K562 (cell line): Measurements from ENCODE around the gene ZNF490. TPM values are rescaled to one million over a fixed set of nuclear protein-coding genes. Genes with fewer than 3 reads are reported as not detected.

Experiments used
- CSDE1 ChIP-seq, 2 experiments: fragments of 450-650 bp; IDR thresholded peaks; 2 replicates each; pipeline ENCODE4 v1.6.1; 2016; ENCODE audit warnings: mild to moderate bottlenecking in 1 of 2
- EGR1 ChIP-seq: fragments of 450-650 bp; conservative IDR thresholded peaks from 2 replicates; pipeline ENCODE4 v1.6.1; 2017; ENCODE audit warnings: mild to moderate bottlenecking
- ELF1 ChIP-seq: fragments of 200-800 bp; sonication (Bioruptor generic); IDR thresholded peaks from 2 replicates; pipeline ENCODE4 v1.6.1; 2016; ENCODE audit warnings: missing genetic modification characterization, missing compliant biosample characterization
- FOXK2 ChIP-seq, 2 experiments: fragments of 450-650 bp; IDR thresholded peaks in 1 of 2; conservative IDR thresholded peaks in 1 of 2; 2 replicates each; pipeline ENCODE4 v1.6.1; 2016; ENCODE audit warnings: low read depth in 2 of 2, mild to moderate bottlenecking in 1 of 2
- HNRNPH1 ChIP-seq: fragments of 200-400 bp; formaldehyde crosslinking; optimal IDR thresholded peaks from 2 replicates; pipeline ENCODE3; 2017; ENCODE audit warnings: low read depth, mild to moderate bottlenecking, low read length, moderate library complexity
- ILF3 ChIP-seq: fragments of 450-650 bp; IDR thresholded peaks from 2 replicates; pipeline ENCODE4 v1.6.1; 2018; ENCODE audit warnings: antibody characterized with exemption, mild to moderate bottlenecking, moderate library complexity, borderline replicate concordance
- MYBL2 ChIP-seq, 2 experiments: fragments of 450-650 bp in 1 of 2; sonication (generic) in 1 of 2; formaldehyde crosslinking in 1 of 2; IDR thresholded peaks; 2 replicates each; pipeline versions ENCODE4 v1.6.1 to v1.8.1; 2017 to 2022; ENCODE audit warnings: borderline replicate concordance in 1 of 2, inconsistent platforms in 1 of 2, low read depth in 1 of 2, mild to moderate bottlenecking in 1 of 2, missing genetic modification reagents in 1 of 2, moderate library complexity in 1 of 2
- POLR2AphosphoS5 ChIP-seq: IDR thresholded peaks from 2 replicates; pipeline ENCODE4 v1.6.1; 2011; ENCODE audit warnings: mild to moderate bottlenecking, low read depth, low read length, moderate library complexity; ENCODE audit not compliant: control insufficient read depth, insufficient read depth
- RAD51 ChIP-seq: fragments of 450-650 bp; IDR thresholded peaks from 2 replicates; pipeline ENCODE4 v1.7.1; 2016; ENCODE audit warnings: low read depth, mild to moderate bottlenecking, borderline replicate concordance
- TBL1XR1 ChIP-seq, 2 experiments: IDR thresholded peaks; 2 replicates each; pipeline ENCODE4 v1.6.1; 2012; ENCODE audit warnings: improper control_type of control experiment in 2 of 2, low read length in 2 of 2, mild to moderate bottlenecking in 1 of 2
- ZNF12 ChIP-seq: sonication (generic); formaldehyde crosslinking; IDR thresholded peaks from 2 replicates; pipeline ENCODE4 v1.4.0; 2020; ENCODE audit warnings: mild to moderate bottlenecking, missing genetic modification reagents
- ZNF175 ChIP-seq: fragments of 200-800 bp; sonication (Bioruptor generic); IDR thresholded peaks from 2 replicates; pipeline ENCODE4 v1.6.1; 2016; ENCODE audit warnings: low read depth, mild to moderate bottlenecking, missing genetic modification characterization, missing compliant biosample characterization
- ZNF239 ChIP-seq: fragments of 250-450 bp; sonication (Bioruptor Pico); IDR thresholded peaks from 2 replicates; pipeline ENCODE4 v1.4.0; 2020; ENCODE audit warnings: mild to moderate bottlenecking
- ZNF76 ChIP-seq: fragments of 250-450 bp; sonication (Bioruptor Pico); IDR thresholded peaks from 2 replicates; pipeline ENCODE4 v1.4.0; 2020; ENCODE audit warnings: mild to moderate bottlenecking, moderate library complexity, borderline replicate concordance
- polyA plus RNA-seq, 8 experiments: library from polyadenylated mRNA; depleted of rRNA in 4 of 8; stranded (reverse) in 5 of 8; unstranded in 3 of 8; fragments of >200 nt; fragmentation: Nextera tagmentation in 2 of 8; fragmentation: Illumina TruSeq in 1 of 8; extraction: Ambion mirVana in 2 of 8; extraction: Trizol in 1 of 8; gene quantifications; 2 replicates each; pipeline versions ENCODE4 v1.2.1 to v1.2.3, GENCODE V29; 2011 to 2014; ENCODE audit warnings: inconsistent platforms in 1 of 8, missing spikeins in 1 of 8
- total RNA-seq, 7 experiments: library from RNA; depleted of rRNA in 6 of 7; stranded (reverse); fragments of >200 nt in 6 of 7; fragmentation: Illumina TruSeq in 2 of 7; extraction: Trizol in 2 of 7; gene quantifications; 2 replicates each; pipeline versions ENCODE4 v1.2.1 to v1.2.3, GENCODE V29; 2011 to 2021; ENCODE audit warnings: low replicate concordance in 1 of 7
- TF ChIP-seq, protein P1 (sequence below): sonication (generic); formaldehyde crosslinking; IDR thresholded peaks from 2 replicates; pipeline ENCODE4 v1.8.0; 2022; ENCODE audit warnings: mild to moderate bottlenecking, low read depth, missing genetic modification reagents
- TF ChIP-seq, protein P2 (sequence below): fragments of 450-650 bp; formaldehyde crosslinking; IDR thresholded peaks from 2 replicates; pipeline ENCODE4 v1.4.0; 2020; ENCODE audit warnings: mild to moderate bottlenecking, mixed read lengths
- TF ChIP-seq, protein P3 (sequence below): fragments of 450-650 bp; conservative IDR thresholded peaks from 2 replicates; pipeline ENCODE4 v1.6.1; 2016; ENCODE audit warnings: missing genetic modification characterization, low read depth, mild to moderate bottlenecking, missing compliant biosample characterization, moderate library complexity
- TF ChIP-seq, protein P4 (sequence below): sonication (generic); formaldehyde crosslinking; IDR thresholded peaks from 2 replicates; pipeline ENCODE4 v1.8.1; 2023; ENCODE audit warnings: missing genetic modification reagents, mild to moderate bottlenecking, borderline replicate concordance

The ZNF490 gene
- total and polyA plus RNA-seq, 9 of the 15 experiments (the other 6 are each of a cell fraction or from before 2014, with no cell fraction given), result 0.90 to 8.3 (median 4.4) TPM

DNA sequence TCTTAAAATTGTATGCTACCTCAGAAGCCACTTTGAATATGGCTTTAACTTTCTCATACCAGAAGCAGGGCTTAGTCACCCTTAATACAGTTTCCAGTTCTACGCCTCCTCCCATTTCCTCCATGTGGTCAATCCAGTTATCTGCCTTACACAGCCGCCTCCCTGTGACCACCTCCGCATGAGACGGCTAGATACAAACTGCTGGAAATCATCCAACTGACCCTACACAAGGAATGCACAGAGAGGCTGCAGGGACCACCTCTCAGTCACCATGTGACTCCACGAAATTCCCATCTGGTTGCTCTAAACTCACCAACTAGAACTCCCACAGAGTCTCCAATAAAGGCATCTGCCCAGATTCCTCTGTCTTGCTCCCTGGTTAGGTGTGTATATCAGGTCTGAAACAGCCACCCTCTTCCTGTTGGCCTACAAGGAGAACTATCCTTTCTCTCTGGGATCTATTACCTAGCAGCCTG is 66.2 kb downstream of the ZNF490 start (continued):
- TF ChIP-seq ZNF12 (no peak), ZNF175 (peak; percentile 48; the same call in 1 of the 2 replicates), EGR1 (peak; percentile 96), HNRNPH1 (no peak), ELF1 (tag) (peak; percentile 51), ILF3 (0 out of 2 replicates have a peak, but pooled peaks have one; percentile 16), ZNF239 (CRISPR knock-in tag) (no peak), CSDE1 (IDR thresholded peaks at IDR 0.05) (no peak), TBL1XR1 (IDR thresholded peaks at IDR 0.05; ENCODE audit: low read length in 2 of 2) (peak in 1 of 2 experiments; percentile 89; a peak in 2 of 4 replicates), RAD51 (peak; percentile 82), POLR2AphosphoS5 (peak; percentile 95), ZNF76 (CRISPR knock-in tag) (0 out of 2 replicates have a peak, but pooled peaks have one; percentile 24), FOXK2 (conservative IDR thresholded peaks at IDR 0.05 in 1 of 2, IDR thresholded peaks at IDR 0.05 in 1 of 2; ENCODE audit: low read depth in 2 of 2) (peak; percentile 78 to 80; a peak in 3 of 4 replicates), MYBL2 (IDR thresholded peaks at IDR 0.05; ENCODE audit: low read depth) (no peak), MYBL2 (CRISPR knock-in tag; IDR thresholded peaks at IDR 0.05; ENCODE audit: borderline replicate concordance) (no peak)
- TF ChIP-seq, protein P1, sequence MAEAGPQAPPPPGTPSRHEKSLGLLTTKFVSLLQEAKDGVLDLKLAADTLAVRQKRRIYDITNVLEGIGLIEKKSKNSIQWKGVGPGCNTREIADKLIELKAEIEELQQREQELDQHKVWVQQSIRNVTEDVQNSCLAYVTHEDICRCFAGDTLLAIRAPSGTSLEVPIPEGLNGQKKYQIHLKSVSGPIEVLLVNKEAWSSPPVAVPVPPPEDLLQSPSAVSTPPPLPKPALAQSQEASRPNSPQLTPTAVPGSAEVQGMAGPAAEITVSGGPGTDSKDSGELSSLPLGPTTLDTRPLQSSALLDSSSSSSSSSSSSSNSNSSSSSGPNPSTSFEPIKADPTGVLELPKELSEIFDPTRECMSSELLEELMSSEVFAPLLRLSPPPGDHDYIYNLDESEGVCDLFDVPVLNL (CRISPR knock-in tag), result no peak
- TF ChIP-seq, protein P2, sequence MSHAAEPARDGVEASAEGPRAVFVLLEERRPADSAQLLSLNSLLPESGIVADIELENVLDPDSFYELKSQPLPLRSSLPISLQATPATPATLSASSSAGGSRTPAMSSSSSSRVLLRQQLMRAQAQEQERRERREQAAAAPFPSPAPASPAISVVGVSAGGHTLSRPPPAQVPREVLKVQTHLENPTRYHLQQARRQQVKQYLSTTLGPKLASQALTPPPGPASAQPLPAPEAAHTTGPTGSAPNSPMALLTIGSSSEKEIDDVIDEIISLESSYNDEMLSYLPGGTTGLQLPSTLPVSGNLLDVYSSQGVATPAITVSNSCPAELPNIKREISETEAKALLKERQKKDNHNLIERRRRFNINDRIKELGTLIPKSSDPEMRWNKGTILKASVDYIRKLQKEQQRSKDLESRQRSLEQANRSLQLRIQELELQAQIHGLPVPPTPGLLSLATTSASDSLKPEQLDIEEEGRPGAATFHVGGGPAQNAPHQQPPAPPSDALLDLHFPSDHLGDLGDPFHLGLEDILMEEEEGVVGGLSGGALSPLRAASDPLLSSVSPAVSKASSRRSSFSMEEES (CRISPR knock-in tag), result no peak; the same call in 1 of the 2 replicates
- TF ChIP-seq, protein P3, sequence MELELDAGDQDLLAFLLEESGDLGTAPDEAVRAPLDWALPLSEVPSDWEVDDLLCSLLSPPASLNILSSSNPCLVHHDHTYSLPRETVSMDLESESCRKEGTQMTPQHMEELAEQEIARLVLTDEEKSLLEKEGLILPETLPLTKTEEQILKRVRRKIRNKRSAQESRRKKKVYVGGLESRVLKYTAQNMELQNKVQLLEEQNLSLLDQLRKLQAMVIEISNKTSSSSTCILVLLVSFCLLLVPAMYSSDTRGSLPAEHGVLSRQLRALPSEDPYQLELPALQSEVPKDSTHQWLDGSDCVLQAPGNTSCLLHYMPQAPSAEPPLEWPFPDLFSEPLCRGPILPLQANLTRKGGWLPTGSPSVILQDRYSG (tag), result no peak
- TF ChIP-seq, protein P4, sequence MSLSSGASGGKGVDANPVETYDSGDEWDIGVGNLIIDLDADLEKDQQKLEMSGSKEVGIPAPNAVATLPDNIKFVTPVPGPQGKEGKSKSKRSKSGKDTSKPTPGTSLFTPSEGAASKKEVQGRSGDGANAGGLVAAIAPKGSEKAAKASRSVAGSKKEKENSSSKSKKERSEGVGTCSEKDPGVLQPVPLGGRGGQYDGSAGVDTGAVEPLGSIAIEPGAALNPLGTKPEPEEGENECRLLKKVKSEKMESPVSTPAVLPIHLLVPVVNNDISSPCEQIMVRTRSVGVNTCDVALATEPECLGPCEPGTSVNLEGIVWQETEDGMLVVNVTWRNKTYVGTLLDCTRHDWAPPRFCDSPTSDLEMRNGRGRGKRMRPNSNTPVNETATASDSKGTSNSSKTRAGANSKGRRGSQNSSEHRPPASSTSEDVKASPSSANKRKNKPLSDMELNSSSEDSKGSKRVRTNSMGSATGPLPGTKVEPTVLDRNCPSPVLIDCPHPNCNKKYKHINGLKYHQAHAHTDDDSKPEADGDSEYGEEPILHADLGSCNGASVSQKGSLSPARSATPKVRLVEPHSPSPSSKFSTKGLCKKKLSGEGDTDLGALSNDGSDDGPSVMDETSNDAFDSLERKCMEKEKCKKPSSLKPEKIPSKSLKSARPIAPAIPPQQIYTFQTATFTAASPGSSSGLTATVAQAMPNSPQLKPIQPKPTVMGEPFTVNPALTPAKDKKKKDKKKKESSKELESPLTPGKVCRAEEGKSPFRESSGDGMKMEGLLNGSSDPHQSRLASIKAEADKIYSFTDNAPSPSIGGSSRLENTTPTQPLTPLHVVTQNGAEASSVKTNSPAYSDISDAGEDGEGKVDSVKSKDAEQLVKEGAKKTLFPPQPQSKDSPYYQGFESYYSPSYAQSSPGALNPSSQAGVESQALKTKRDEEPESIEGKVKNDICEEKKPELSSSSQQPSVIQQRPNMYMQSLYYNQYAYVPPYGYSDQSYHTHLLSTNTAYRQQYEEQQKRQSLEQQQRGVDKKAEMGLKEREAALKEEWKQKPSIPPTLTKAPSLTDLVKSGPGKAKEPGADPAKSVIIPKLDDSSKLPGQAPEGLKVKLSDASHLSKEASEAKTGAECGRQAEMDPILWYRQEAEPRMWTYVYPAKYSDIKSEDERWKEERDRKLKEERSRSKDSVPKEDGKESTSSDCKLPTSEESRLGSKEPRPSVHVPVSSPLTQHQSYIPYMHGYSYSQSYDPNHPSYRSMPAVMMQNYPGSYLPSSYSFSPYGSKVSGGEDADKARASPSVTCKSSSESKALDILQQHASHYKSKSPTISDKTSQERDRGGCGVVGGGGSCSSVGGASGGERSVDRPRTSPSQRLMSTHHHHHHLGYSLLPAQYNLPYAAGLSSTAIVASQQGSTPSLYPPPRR (CRISPR knock-in tag), result 0 out of 2 replicates have a peak, but pooled peaks have one; percentile 35
